Measurements from ENCODE around the gene MALRD1.

- TF ChIP-seq CTCF (IDR thresholded peaks at IDR 0.05) (no peak), POLR2A (IDR thresholded peaks at IDR 0.05) (no peak)
These were observed 14.9 kb upstream of the MALRD1 start for GRCh38 chr10:19033741-19034140.

Data from right lobe of liver (tissue), 4 donors.